ENCODE data around the gene CDKN2D. TPM values are rescaled to one million over a fixed set of nuclear protein-coding genes. Genes with fewer than 3 reads are reported as not detected.

CDKN2D gene
- total and polyA plus RNA-seq, 10 of the 15 experiments (the other 5 are each of a cell fraction or from before 2014, with no cell fraction given): 0.53 to 17.2 (median 6.7) TPM

- TF ChIP-seq ZBTB40 (IDR thresholded peaks at IDR 0.05; ENCODE audit: borderline replicate concordance): no peak
- TF ChIP-seq DPF2 (IDR thresholded peaks at IDR 0.05): no peak
These were observed 43.1 kb downstream of the CDKN2D start (continued) for GRCh38 chr19:10525636-10526035.

- no peak overlapping the region for H3K9ac ChIP-seq (ENCODE audit: control insufficient read depth, insufficient read depth, low read length)
- no peaks in the 10 kb centered on the region for H4K20me1 ChIP-seq (ENCODE audit: control insufficient read depth, insufficient read depth)
- no peak for TF ChIP-seq CREB1 (IDR thresholded peaks at IDR 0.05; ENCODE audit: low read depth)
- no peak for TF ChIP-seq ZBED1 (IDR thresholded peaks at IDR 0.05; ENCODE audit: borderline replicate concordance)
- no peak for TF ChIP-seq GABPA (IDR thresholded peaks at IDR 0.05; ENCODE audit: low read depth)
- no peak for TF ChIP-seq NR2C1 (IDR thresholded peaks at IDR 0.05)
- ATAC-seq (no peak), FAIRE-seq (no peak), DNase-seq (ENCODE audit: low read depth, low spot score) (no peak)
- no TSS peak for BruUV-seq (replicated peaks)
- RAD21 ChIA-PET (ENCODE audit: unreplicated experiment): interaction anchor here (1.3 kb wide), 1 partner anchor 177 kb away, joined by 4 read pairs; no protein-coding TSS in a partner anchor
- peaks cover 0 to 5% of the 10 kb centered on the region in 2 experiments; a peak in 3 of 4 replicates for H3K27me3 ChIP-seq (replicated peaks in 1 of 2; ENCODE audit: control insufficient read depth in 2 of 2, insufficient read depth in 2 of 2, low read length in 1 of 2)
- SMC1A ChIA-PET (ENCODE audit: uncharacterized antibody, unreplicated experiment): interaction anchor here (0.5 to 1.4 kb wide), 2 partner anchors 8 to 62 kb away, joined by 3 to 4 read pairs; no protein-coding TSS in a partner anchor
- H3K4me1 ChIP-seq (ENCODE audit: control insufficient read depth, insufficient read depth, low read length): peaks cover 11% of the 10 kb centered on the region
- no peaks in the 10 kb centered on the region for H3K9me3 ChIP-seq (replicated peaks; ENCODE audit: control insufficient read depth, insufficient read depth, low read length)
- H3K36me3 ChIP-seq (ENCODE audit: control insufficient read depth in 2 of 2, insufficient read depth in 2 of 2, low read length in 1 of 2): no peaks in the 10 kb centered on the region
- CTCF ChIA-PET: interaction anchor here (0.5 to 1.6 kb wide), 6 partner anchors 11 to 547 kb away, joined by 3 to 6 read pairs (median 3); no protein-coding TSS in a partner anchor
- H3K79me2 ChIP-seq (ENCODE audit: control insufficient read depth, insufficient read depth, low read length): no peaks in the 10 kb centered on the region
- H3K27ac ChIP-seq (ENCODE audit: control insufficient read depth, insufficient read depth): no peak overlapping the region
- in situ Hi-C loops (cut with MboI) (no loop called here), intact Hi-C loops (cut with micrococcal nuclease; ENCODE audit: unreplicated experiment) (no loop called here)
- POLR2A ChIA-PET: interaction anchor here (0.6 to 0.7 kb wide), 2 partner anchors 19 to 49 kb away, joined by 3 read pairs; no protein-coding TSS in a partner anchor
- H2AFZ ChIP-seq (ENCODE audit: control insufficient read depth, low read depth, low read length): no peak overlapping the region
- 49% methylated on average over 3 of the region's 3 CpGs for WGBS (ENCODE audit: insufficient coverage, insufficient replicate concordance, low lambda C conversion rate, missing lambda C conversion rate)
- H3K4me3 ChIP-seq: no peak overlapping the region
- H3K4me2 ChIP-seq (ENCODE audit: control insufficient read depth, insufficient read depth): no peak overlapping the region
These were observed 45.6 kb downstream of the CDKN2D start for GRCh38 chr19:10523135-10523636.

All from GM12878 (cell line).